Measurements from ENCODE around the gene YIPF3.
"Not testable (repeated sequence)": the region's sequence is repeated elsewhere in the genome, so short reads cannot be mapped to it uniquely, and the experiment has no call there.

The YIPF3 gene

GRCh38 chr6:43516697-43517504 is at the start of gene YIPF3, which contains the start of gene POLR1C:
Gene YIPF3, minus strand, starts transcription at chr6:43516926. Its CDS starts 119 bp downstream, at chr6:43516807.
Gene POLR1C, plus strand, starts transcription at chr6:43517089. Its CDS starts 21 bp downstream, at chr6:43517110.
- DNase-seq = peak; percentile 98

- no peak for DNase-seq
Observed at GRCh38 chr6:43559328-43559727, 42.6 kb upstream of the YIPF3 start.

DNA sequence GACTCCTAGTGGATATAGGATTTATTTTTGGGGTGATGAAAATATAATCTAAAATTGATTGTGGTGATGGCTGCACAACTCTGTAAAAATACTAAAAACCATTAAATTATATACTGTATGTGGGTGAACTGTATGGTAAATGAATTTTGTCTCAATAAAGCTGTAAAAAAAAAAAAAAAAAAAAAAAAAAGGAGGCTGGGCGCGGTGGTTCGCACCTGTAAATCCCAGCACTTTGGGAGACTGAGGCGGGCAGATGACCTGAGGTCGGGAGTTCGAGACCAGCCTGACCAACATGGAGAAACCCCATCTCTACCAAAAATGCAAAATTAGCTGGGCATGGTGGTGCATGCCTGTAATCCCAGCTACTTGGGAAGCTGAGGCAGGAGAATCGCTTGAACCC is 40.9 kb upstream of the YIPF3 start:
- not testable (repeated sequence) for DNase-seq

DNA sequence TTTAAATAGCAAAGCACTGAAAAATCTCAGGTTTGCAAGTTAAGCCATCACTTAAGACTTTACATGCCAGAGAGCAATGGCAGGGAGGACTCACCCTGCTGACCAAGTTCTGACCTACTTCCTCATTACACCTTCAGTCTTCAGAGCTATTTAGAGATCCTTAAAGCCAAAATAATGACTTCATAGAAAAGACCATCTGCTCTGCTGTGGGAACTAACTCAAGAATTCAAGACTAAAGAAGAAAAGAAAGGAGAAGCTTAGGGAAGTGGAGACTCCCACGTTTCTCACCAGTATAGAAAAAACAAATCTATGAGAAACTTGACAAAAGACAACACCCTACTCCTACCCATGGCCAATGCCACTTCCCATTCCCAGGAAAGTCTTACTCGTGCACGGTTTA is 30.5 kb upstream of the YIPF3 start:
- no peak for DNase-seq

DNA sequence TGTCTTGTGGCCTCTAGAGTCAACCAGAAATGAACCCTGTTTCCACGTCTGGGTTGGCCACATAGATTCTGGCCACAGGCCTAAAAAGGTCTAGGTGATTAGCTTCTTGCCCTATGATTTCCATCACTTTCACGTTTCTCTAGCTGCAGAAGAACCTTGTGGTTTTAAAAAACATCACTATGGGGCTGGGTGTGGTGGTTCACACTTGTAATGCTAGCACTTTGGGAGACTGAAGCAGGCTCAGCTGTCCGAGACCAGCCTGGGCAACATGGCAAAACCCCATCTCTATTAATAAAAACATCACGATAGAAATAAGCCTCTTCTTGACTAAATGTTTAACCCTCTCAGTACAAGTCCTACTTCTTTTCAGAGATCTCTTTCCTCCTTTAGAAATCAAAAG is 27.7 kb upstream of the YIPF3 start:
- no peak for DNase-seq

- no peak for DNase-seq
Observed at GRCh38 chr6:43541774-43542471, 25.2 kb upstream of the YIPF3 start.

GRCh38 chr6:43540507-43540906 is 23.8 kb upstream of the YIPF3 start:
- DNase-seq = no peak

DNA sequence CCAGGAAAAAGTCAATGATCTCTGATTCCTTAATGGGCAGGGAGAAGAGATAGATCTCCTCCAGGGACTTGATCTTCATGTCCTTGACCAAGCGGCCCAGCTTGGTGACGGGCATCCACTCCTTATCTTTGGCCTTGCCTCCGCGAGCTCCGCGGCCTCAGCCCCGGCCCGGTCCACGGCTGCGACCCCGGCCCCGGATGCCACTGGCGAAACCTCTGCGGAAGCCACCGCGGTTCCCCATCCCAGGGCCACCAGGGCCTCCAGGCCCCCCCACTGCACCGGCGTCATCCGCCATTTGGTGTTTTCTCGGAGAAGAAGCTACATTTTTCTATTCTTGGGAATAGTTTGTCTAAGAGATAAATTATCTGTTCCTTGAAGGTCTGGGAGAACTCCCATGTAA is 22.7 kb upstream of the YIPF3 start:
- DNase-seq = not testable (repeated sequence)

GRCh38 chr6:43538986-43539385 is 22.3 kb upstream of the YIPF3 start:
- DNase-seq = not testable (repeated sequence)

DNA sequence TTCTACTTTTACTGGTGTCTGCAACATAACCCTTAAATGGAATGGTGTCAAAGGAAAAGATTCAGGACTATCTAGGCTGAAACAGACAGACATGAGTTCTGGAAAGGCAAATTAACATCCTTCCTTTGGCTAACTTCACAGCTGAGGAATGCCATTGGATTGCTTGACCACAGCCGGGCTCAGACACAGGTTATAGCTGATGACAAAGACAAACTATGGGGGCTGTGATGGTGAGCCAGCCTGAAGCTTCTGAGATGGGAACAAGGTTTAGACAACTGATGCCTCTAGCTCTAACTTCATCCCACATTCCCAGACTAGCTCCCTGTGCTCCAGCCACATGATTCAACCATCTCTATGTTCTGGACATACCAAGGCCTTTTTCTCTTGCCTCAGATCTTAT is 15.5 kb upstream of the YIPF3 start:
- DNase-seq = no peak

DNA sequence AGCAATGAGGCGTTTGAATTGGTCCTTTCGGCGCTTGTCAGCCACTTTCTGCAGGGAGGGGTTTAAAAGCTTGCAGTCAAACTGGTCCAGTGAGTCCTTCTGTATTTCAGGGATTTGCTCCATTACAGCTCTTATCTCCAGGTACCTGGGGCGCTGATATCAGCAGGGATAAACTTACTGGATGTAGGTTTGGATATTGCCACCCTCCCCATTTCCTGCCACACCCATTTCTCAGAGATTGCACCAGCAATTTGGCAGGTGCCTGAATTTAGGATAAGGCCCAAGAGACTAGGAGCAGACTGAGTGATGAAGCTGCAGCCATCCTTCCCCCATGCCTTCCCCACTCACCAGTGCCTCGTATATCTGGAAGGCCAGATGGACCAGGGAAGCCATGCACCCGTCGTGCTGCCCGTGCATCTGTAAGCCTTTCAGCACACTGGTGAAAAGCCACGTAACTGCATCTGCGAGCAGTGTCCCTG is 7.8 kb upstream of the YIPF3 start:
- no peak for DNase-seq

GRCh38 chr6:43523284-43523683 is 6.6 kb upstream of the YIPF3 start:
- DNase-seq = no peak

DNA sequence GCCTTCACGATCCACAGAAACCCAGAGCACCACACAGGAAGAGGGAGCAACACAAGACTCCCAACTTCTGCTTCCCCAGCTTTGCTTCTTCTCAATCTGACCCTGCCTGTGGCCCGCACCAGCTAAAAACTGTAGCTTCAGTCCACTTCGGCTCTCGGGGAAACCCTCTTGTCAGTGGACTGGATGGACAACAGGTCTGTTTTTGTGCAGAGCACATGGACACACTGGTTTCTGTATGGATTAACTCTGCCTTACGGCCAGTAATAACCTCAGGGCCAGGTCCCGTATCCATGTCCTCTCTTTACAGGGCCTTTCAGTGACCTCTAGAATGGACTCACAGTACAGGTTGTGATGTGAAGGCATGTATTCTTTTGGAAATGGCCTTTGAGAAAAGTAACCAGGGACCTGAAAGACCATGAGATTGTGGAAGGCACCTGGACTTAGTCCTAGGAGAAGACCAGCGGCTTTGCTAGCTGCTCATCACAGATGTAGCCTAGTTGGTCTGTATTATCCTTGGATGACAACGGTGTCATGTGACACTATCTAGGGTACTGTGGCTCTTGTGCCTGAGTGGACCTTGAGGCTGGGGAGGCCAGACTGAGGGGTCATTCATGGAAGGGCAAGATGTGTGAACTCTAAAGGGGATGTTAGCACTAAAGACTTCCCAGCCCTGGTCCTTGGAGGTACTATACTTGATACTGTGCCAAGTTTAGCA is 6.0 kb upstream of the YIPF3 start:
- no peak for DNase-seq

DNA sequence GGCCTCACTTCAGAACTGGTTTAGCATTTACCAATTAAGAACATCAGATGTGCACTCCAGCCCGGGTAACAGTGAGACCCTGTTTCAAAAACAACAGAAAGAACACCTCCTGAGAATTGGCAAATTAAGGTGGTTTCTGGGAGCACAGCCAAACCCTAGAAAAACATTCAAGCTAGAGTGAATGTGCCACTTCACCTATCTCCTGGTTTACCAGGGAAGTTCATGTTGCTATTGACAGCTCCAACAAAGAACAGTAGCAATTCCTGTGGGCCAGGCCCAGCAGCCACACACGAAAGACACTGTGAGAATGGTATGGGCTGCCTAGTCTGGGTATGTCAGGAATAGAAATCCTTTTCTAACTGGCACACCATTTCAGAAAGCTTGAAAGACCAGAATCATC is 5.1 kb upstream of the YIPF3 start:
- DNase-seq = no peak

DNA sequence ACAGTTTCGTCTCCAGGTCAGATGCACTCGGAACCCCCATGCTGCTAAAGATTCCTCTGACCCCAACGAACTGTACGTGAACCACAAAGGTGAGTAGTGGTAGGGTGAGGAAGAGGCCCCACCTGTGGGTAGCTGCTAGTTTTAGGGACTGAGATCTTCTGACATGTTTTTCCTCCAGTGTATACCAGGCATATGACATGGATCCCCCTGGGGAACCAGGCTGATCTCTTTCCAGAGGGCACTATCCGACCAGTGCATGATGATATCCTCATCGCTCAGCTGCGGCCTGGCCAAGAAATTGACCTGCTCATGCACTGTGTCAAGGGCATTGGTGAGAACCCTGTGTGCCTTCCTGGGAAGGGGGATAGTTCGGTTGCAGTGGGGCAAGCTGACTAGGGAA is 3.4 kb upstream of the YIPF3 start:
- no peak for DNase-seq

DNA sequence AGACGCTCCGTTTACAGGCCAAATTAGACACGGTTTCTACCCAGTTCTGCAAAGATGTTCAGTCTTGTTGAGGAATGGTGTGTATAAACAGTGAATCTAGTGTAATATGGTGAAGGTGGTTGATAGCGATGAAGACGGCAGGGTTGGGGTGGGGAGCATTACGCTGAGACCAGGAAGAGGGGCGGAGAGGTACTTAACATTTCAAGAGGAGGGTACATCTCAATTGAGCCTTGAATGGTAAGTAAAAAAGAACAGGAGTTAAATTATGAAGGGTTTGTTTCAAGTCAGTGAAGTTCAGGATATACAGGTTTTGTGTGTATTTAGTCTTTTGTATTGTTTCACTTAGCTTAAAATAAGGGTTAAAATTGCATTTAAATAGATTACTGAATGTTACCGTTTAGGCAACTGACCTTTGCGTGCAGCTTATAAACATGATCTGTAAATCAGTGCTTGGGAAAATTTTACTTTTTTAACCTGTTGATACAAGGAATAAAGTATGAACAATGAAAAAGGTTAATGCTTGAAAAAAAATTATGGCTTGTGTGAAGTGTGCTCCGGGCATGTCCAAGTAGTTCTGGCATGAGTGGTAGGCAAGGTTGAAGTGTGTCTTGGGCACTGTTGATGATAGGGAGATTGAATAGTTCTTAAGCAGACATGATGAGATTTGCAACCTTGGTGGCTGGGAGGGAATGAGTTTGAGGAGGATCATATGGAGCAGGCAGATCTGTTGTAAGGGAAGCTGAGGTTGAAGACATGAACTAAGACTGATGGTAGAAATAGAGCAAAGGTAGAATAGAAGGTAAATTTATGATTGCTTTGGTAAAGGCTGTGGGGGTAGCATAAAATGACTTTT is 1.0 kb upstream of the YIPF3 start:
- no peak for DNase-seq

- no peak for DNase-seq
Observed at GRCh38 chr6:43516367-43516696, 394 bp downstream of the YIPF3 start.

DNA sequence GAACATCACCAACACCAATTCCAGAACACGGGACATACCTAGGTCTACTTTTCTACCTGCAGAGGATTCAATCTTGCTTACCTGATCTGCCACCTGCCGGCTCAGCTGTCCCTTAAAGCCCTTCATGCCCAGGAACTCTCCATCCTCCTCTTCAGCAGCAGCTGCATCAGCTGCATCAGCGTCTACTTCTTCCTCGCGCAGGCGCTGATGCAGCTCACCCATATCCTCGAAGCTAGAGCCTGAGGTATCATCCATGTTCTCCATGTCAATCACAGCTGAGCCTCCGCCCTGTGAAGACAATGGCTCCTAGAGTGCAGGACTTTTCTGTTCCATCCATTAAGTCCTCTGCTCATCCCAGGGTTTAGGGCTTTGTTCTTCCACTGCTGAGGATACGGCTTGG is 918 bp downstream of the YIPF3 start:
- peak; percentile 19 for DNase-seq

DNA sequence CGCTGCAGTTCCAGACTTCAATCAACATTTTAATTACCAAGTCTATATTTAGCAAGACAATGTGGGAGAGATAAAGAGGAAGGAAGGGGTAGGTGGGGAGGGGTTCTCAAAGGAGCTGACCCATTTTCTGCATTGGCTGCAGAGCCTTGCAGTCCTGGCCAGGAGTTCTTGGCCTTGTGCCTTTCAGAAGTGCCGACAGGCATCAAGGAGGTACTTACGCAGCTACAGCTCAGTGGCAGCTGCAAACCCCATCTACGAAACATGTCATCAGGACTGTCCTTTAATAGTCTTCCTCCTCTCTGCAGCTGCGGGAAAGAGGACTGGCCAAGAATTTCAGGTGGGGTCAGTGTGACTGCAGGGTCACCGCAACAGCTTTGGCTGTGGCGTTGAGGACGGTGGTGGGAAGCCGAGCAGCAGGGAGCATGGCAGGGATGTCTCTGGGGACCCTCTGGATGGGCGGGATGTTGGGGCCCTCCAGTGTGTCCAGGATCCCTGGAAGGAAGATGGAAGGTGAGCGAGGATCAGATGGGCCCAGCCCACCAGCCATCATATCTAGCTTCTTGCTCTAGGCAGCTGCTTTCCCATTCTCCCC is 4.8 kb downstream of the YIPF3 start:
- DNase-seq = no peak

GRCh38 chr6:43510827-43511163 is 5.9 kb downstream of the YIPF3 start:
- DNase-seq = no peak

GRCh38 chr6:43509984-43510826 is 6.5 kb downstream of the YIPF3 start, which contains the start of gene LRRC73:
Gene LRRC73, minus strand, starts transcription at chr6:43510346. Its CDS starts 561 bp downstream, at chr6:43509785.
- DNase-seq = peak; percentile 77

Data from NCI-H510A treated with DMSO at 0.1 percent for 48 hours (cell line).